ENCODE measurements around the gene KIAA1217. TPM values are rescaled to one million over a fixed set of nuclear protein-coding genes. Genes with fewer than 3 reads are reported as not detected.

KIAA1217 gene
- total RNA-seq, 6 experiments from 2014 or later: 10.4 to 25.5 (median 14.9) TPM

DNA sequence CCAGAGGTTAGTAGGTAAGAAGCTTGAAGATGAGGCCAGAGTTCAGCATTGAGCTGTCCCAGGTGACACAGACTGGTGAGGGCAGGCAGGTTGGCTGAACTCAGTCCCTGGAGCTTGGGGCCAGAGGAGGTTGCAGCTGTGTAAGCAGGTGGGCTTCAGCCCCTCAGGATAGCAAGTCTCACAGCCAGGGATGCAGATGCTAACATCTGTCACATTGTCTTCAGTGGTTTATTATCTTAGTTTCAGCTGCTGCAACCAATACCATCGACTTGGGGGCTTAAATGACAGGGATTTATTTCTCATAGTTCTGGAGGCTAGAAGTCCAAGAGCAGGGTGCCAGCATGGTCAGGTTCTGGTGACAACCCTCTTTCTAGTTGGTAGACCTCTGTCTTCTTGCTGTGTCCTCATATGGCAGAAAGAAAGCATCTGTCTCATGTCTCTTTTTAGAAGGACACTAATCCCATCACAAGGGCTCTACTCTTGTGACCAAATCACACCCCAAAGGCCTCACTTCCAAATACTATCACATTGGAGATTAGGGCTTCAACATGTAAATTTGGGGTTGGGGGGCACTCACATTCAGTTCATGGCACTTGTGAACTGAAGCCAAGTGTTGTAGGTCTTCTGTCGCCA, 146.2 kb downstream of the KIAA1217 start:
- H3K27me3 ChIP-seq: no peaks in the 10 kb centered on the region
- 68% methylated on average over 2 of the region's 2 CpGs for WGBS (ENCODE audit: insufficient coverage, low coverage, low lambda C conversion rate, missing lambda C conversion rate)
- TF ChIP-seq, protein P1, sequence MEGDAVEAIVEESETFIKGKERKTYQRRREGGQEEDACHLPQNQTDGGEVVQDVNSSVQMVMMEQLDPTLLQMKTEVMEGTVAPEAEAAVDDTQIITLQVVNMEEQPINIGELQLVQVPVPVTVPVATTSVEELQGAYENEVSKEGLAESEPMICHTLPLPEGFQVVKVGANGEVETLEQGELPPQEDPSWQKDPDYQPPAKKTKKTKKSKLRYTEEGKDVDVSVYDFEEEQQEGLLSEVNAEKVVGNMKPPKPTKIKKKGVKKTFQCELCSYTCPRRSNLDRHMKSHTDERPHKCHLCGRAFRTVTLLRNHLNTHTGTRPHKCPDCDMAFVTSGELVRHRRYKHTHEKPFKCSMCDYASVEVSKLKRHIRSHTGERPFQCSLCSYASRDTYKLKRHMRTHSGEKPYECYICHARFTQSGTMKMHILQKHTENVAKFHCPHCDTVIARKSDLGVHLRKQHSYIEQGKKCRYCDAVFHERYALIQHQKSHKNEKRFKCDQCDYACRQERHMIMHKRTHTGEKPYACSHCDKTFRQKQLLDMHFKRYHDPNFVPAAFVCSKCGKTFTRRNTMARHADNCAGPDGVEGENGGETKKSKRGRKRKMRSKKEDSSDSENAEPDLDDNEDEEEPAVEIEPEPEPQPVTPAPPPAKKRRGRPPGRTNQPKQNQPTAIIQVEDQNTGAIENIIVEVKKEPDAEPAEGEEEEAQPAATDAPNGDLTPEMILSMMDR (IDR thresholded peaks at IDR 0.05): no peak
- no peak for TF ChIP-seq POLR2A (IDR thresholded peaks at IDR 0.05)
- H3K27ac ChIP-seq: no peak overlapping the region
- intact Hi-C loops (cut with DNase I): loop anchor here in 1 of 2 donors (10.0 kb wide), 1 partner anchor 360 kb away; no protein-coding TSS in a partner anchor
- no peaks in the 10 kb centered on the region for H3K9me3 ChIP-seq
- no peak for ATAC-seq
- H3K4me1 ChIP-seq: no peaks in the 10 kb centered on the region
- DNase-seq: no peak
- no peak overlapping the region for H3K4me3 ChIP-seq
- no peaks in the 10 kb centered on the region for H3K36me3 ChIP-seq

DNA sequence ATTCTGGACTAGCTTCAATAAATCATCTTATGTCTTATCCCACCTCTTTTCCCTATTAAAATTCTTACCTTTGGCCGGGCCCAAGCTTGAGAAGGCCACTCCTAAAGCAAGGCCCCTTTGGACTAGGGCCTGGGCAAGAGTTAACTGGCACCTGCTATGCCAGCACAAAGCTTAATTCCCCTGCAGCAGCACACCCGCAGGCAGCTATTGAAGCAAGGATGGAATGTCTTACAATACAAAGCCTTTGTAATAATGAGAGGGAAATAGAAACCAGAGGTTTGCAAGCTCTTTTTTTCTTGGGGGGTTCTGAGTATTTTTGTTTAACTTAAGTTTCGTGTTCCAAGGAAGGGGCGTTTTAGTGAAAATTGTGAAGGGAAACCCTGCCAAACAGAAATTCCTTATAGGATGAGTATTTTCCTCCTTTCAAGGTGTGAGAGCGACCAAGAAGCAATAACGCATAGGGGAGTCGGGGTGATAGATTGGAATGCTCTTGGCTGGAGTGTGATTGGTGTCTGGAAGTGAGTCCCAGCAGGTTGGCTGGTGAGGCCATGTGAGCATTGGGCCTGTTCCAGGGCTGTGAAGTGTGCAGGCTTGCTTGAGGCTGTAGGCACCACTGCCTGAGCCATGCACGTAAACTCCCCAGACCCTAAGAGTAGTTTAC, 148.5 kb downstream of the KIAA1217 start:
- TF ChIP-seq POLR2A (IDR thresholded peaks at IDR 0.05): no peak
- TF ChIP-seq, protein P1 (IDR thresholded peaks at IDR 0.05): no peak
- WGBS (ENCODE audit: insufficient coverage, low coverage, low lambda C conversion rate, missing lambda C conversion rate): 78% methylated on average over 4 of the region's 8 CpGs
- H3K9me3 ChIP-seq: no peaks in the 10 kb centered on the region
- H3K4me3 ChIP-seq: no peak overlapping the region
- H3K27ac ChIP-seq: no peak overlapping the region
- H3K27me3 ChIP-seq: no peaks in the 10 kb centered on the region
- intact Hi-C loops (cut with DNase I): loop anchor here in 1 of 2 donors (10.0 kb wide), 1 partner anchor 363 kb away; no protein-coding TSS in a partner anchor
- H3K36me3 ChIP-seq: no peaks in the 10 kb centered on the region
- DNase-seq: no peak
- no peak for ATAC-seq
- no peaks in the 10 kb centered on the region for H3K4me1 ChIP-seq

DNA sequence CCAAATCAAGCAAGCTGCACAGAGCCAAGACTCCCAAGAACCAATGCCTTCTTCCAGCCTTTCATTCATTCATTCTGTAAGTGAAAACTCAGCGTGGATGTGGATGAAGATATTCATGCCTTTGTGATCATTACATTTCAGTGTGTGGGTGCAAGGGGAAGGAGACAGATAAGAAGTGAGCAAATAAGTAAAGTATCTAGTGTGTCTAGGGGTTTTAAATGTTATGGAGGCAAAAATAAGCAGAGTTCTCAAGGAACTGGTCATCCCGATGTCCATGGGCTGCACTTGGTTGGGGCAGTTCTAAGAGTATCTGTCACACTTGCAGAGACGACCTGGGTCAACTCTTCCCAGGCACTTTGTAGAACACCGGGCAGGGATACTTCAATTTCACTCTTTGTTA, 149.1 kb downstream of the KIAA1217 start:
- Histone ChIP-seq H3K36me3 (no peaks in the 10 kb centered on the region), H3K27me3 (no peaks in the 10 kb centered on the region), H3K9me3 (no peaks in the 10 kb centered on the region), H3K4me3 (no peak overlapping the region), H3K4me1 (no peaks in the 10 kb centered on the region), H3K27ac (no peak overlapping the region)
- intact Hi-C loops (cut with DNase I): loop anchor here in 1 of 2 donors (10.0 kb wide), 1 partner anchor 363 kb away; no protein-coding TSS in a partner anchor
- ATAC-seq (no peak), DNase-seq (no peak)
- no peak for TF ChIP-seq POLR2A (IDR thresholded peaks at IDR 0.05)
- TF ChIP-seq, protein P1 (IDR thresholded peaks at IDR 0.05): no peak
- WGBS (ENCODE audit: insufficient coverage, low coverage, low lambda C conversion rate, missing lambda C conversion rate): 75% methylated on average over 4 of the region's 4 CpGs

DNA sequence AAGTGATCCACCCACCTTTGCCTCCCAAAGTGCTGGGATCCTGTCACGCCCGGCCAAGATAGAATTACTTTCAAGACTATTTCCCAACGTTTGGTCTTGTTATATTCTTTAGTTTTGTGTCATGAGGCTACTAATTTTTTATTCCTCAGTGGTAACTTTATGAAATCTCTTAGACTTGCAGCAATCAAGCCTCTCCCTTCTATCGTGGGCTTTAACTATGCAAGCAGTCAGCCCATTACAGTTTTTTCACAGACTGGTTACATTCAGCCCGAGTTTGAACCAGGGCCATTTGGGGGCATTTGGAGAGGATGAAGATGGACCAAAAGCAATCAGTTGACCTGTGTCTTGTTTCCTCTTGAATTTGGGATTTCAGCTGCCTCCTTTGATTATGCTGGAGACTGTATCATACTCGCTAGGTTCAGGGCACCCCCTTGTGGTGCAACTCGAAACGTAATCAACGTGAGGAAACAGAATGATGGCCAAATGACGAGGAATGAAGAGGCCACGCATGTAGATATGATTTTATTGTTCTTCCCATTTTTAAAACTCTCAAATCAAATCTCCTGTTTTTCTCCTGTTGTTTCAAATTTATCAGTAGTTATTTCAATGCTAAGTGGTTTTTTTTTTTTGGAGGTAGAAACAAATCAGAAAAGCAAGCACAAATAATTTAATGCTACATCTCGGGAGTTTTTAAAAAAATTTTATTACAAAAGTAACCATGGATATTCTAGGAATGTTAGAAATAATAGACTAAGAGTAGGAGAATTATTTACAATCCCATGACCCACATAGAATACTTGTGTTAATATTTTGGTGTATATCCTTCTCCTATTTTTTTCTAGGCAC, 151.6 kb downstream of the KIAA1217 start:
- peak in 2 of 3 donors; percentile 61 to 64 for DNase-seq
- H3K9me3 ChIP-seq: no peaks in the 10 kb centered on the region

More for the DNA sequence above, 151.6 kb downstream of the KIAA1217 start:
- H3K27me3 ChIP-seq: no peaks in the 10 kb centered on the region
- H3K4me1 ChIP-seq: no peaks in the 10 kb centered on the region
- 27% methylated on average over 12 of the region's 12 CpGs for WGBS (ENCODE audit: insufficient coverage, low coverage, low lambda C conversion rate, missing lambda C conversion rate)
- no peaks in the 10 kb centered on the region for H3K36me3 ChIP-seq
- H3K27ac ChIP-seq: no peak overlapping the region
- H3K4me3 ChIP-seq: no peak overlapping the region
- peak; percentile 78 to 91 (median 87) for ATAC-seq
- TF ChIP-seq, protein P1 (IDR thresholded peaks at IDR 0.05): peak; percentile 57 to 74 (median 71)
- no peak for TF ChIP-seq POLR2A (IDR thresholded peaks at IDR 0.05)
- intact Hi-C loops (cut with DNase I): no loop called here
